Activated CD8-positive, alpha-beta T cell treated with anti-CD3 and anti-CD28 coated beads, Interleukin-2, amount 10 ng/mL, durations not matched to agents 7 days and 5 days (primary cell): ENCODE data around the gene TCP11X1. TPM values are rescaled to one million over a fixed set of nuclear protein-coding genes. Genes with fewer than 3 reads are reported as not detected.
"Not testable (repeated sequence)": the region's sequence is repeated elsewhere in the genome, so short reads cannot be mapped to it uniquely, and the experiment has no call there.

Experiments used
- ATAC-seq: fragments of 150-1000 bp; cut with Tn5 transposase; one replicate; pipeline ENCODE4 v1.10.0; 2021; ENCODE audit warnings: moderate library complexity
- CTCF ChIA-PET: fragments of 350-600 bp; sonication (Branson Sonifier 250); formaldehyde crosslinking; loops from one replicate; lab custom pipeline; 2021; ENCODE audit warnings: antibody characterized with exemption; lab: Charles Lee
- POLR2A ChIA-PET: fragments of 350-600 bp; sonication (Branson Sonifier 250); formaldehyde crosslinking; loops from one replicate; lab custom pipeline; 2021; ENCODE audit warnings: antibody characterized with exemption; lab: Charles Lee
- DNase-seq: peaks from one replicate; pipeline ENCODE4 v3.0.0-alpha.2; 2020
- H3K27ac Mint-ChIP-seq: one replicate; pipeline ENCODE4 v1.8.0; 2021; ENCODE audit warnings: mild to moderate bottlenecking, mixed read lengths
- H3K27me3 Mint-ChIP-seq: one replicate; pipeline ENCODE4 v1.8.0; 2021; ENCODE audit warnings: low read depth, mixed read lengths
- H3K36me3 Mint-ChIP-seq: one replicate; pipeline ENCODE4 v1.8.0; 2021; ENCODE audit warnings: low read depth, mixed read lengths
- H3K4me1 Mint-ChIP-seq: one replicate; pipeline ENCODE4 v1.8.0; 2021; ENCODE audit warnings: low read depth, mixed read lengths
- H3K4me3 Mint-ChIP-seq: one replicate; pipeline ENCODE4 v1.8.0; 2021; ENCODE audit warnings: mild to moderate bottlenecking, mixed read lengths
- H3K9me3 Mint-ChIP-seq: one replicate; pipeline ENCODE4 v1.8.0; 2022; ENCODE audit warnings: mixed read lengths; ENCODE audit not compliant: insufficient read depth
- total RNA-seq, 2 experiments: library from RNA; stranded (reverse); gene quantifications; one replicate each; pipeline ENCODE4 v1.2.3, GENCODE V29; 2021

Gene TCP11X1
- total RNA-seq, result not detected

DNA sequence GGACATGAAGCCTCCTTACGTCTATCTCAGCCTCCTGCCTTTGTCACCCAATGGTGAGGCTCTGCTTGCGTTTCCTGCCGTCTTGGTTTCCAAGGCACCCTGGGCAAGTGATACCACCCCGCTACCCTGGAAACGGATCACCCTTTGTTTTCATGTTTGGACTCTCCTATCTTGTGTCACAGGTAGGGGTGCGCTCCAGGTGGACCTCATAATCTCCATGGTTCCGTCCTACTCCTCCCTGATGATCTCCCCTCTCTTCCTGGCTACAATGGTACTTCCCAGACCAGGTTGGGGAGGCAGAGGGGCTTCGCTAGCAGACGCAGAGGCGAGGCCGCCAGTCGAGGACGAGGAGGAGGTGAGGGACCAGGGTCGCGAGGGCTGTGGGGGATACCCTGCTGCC lies at the start of gene TCP11X1:
TCP11X1 (plus strand) TSS at position 316 of the 400 bp plus-strand sequence.
- H3K36me3 Mint-ChIP-seq, H3K27ac Mint-ChIP-seq, DNase-seq, H3K4me3 Mint-ChIP-seq, CTCF ChIA-PET, H3K27me3 Mint-ChIP-seq, H3K4me1 Mint-ChIP-seq, ATAC-seq, POLR2A ChIA-PET, H3K9me3 Mint-ChIP-seq: not testable (repeated sequence)

DNA sequence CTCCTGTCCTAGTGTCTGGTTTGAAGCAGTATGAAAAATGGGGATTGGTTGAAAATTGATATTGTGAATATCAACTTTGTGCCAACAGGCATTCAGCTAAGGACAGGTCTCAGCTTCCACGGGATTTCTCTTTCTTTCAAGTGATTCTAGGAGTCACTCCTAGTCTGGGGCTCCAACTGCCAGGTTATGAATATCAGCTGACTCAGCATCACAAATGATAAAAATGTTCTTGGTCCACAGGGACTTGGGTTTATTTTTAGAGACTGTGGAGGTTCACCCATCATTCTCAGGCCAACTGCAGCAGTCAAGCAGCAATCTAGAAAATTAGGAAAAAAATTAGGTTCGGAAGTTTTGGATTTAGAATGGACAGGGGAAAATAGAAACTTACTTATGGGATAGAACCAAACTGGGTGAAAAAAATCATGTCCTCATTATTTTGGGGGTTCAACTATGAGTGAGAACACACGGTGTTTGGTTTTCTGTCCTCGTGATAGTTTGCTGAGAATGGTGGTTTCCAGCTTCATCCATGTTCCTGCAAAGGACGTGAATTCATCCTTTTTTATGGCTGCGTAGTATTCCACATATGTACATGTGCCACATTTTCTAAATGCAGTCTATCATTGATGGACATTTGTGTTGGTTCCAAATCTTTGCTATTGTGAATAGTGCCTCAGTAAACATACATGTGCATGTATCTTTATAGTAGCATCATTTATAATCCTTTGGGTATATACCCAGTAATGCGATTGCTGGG lies 29.0 kb upstream of the TCP11X1 start:
- ATAC-seq (no peak), DNase-seq (no peak)
- no peaks in the 10 kb centered on the region for H3K4me1 Mint-ChIP-seq
- no peak overlapping the region for H3K27ac Mint-ChIP-seq
- no peaks in the 10 kb centered on the region for H3K36me3 Mint-ChIP-seq
- no peaks in the 10 kb centered on the region for H3K9me3 Mint-ChIP-seq
- ChIA-PET CTCF (no interaction called here), POLR2A (no interaction called here)
- H3K4me3 Mint-ChIP-seq, result no peak overlapping the region
- no peaks in the 10 kb centered on the region for H3K27me3 Mint-ChIP-seq

DNA sequence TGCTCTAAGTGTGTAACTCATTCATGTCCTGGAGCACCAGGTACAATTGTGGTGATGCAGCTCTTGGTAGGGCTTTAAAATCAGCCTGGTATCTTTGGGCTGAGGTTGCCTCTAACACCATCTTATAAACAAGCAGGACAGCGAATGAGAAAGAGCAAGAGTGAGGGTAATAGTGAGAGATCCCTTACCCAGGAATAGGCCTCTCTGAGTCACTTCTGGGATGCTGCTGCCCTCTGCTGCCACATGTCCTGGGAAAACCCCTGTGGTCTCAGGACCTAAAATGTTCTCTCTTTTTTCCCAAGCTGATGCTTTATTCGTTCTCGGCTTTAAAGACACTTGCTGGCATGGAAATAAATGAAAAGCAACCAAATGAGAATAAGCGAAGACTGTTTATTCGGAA lies 7.2 kb upstream of the TCP11X1 start:
- H3K4me1 Mint-ChIP-seq, POLR2A ChIA-PET, CTCF ChIA-PET, DNase-seq, H3K4me3 Mint-ChIP-seq, H3K36me3 Mint-ChIP-seq, H3K27me3 Mint-ChIP-seq, H3K27ac Mint-ChIP-seq, H3K9me3 Mint-ChIP-seq, ATAC-seq: not testable (repeated sequence)

DNA sequence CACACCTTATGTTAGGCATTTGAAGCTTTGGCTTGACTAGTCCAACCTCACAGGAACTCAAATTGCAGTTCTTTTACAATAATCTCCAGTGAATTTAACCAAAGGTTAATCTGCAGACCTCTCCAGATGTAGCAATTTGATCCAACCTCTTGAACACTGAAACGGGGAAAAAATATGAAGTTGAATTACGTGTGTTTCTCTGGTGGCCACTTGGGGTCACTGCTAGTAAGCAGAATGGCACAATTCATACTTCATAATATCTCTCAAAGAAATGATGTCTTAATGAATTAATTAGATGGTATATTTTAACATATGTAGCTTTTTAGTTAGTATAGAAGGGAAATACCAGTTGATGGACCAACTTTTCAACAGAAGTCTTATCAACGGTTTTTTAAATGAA lies 1.4 kb downstream of the TCP11X1 start:
- not testable (repeated sequence) for H3K9me3 Mint-ChIP-seq

DNA sequence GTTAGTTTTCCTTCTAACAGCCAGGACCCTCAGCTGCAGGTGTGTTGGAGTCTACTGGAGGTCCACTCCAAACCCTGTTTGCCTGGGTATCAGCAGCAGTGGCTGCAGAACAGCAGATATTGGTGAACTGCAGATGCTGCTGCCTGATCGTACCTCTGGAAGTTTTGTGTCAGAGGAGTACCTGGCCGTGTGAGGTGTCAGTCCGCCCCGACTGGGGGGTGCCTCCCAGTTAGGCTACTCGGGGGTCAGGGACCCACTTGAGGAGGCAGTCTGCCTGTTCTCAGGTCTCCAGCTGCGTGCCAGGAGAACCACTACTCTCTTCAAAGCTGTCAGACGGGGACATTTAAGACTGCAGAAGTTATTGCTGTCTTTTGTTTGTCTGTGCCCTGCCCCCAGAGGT lies 20.6 kb downstream of the TCP11X1 start:
- CTCF ChIA-PET, ATAC-seq, H3K4me3 Mint-ChIP-seq, DNase-seq, H3K36me3 Mint-ChIP-seq, H3K27ac Mint-ChIP-seq, H3K27me3 Mint-ChIP-seq, POLR2A ChIA-PET, H3K9me3 Mint-ChIP-seq, H3K4me1 Mint-ChIP-seq: not testable (repeated sequence)

More for the DNA sequence above, 1.4 kb downstream of the TCP11X1 start:
- H3K27ac Mint-ChIP-seq, H3K36me3 Mint-ChIP-seq, H3K4me3 Mint-ChIP-seq, DNase-seq, H3K4me1 Mint-ChIP-seq, H3K27me3 Mint-ChIP-seq, CTCF ChIA-PET, POLR2A ChIA-PET, ATAC-seq: not testable (repeated sequence)

DNA sequence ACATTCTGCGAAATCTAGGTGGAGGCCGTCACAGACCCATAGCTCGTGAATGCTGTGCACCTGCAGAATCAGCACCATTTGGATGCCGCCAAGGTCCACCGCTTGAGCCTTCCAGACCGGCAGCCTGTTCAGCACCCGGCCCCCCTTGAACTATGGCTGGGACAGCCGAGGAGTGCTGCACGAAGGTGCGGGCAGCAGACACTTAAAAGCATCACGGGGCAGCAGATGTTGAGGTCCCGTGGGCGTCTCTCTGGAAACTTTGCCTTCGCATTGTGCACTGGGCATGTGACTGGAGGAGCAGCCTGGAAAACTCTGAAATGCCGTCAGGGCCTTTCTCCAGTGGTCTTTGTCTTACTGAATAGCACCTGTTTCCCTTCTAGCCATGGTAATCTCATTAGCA lies 25.2 kb downstream of the TCP11X1 start:
- POLR2A ChIA-PET, DNase-seq, CTCF ChIA-PET, H3K36me3 Mint-ChIP-seq, H3K27ac Mint-ChIP-seq, H3K4me1 Mint-ChIP-seq, H3K27me3 Mint-ChIP-seq, ATAC-seq, H3K4me3 Mint-ChIP-seq, H3K9me3 Mint-ChIP-seq: not testable (repeated sequence)

DNA sequence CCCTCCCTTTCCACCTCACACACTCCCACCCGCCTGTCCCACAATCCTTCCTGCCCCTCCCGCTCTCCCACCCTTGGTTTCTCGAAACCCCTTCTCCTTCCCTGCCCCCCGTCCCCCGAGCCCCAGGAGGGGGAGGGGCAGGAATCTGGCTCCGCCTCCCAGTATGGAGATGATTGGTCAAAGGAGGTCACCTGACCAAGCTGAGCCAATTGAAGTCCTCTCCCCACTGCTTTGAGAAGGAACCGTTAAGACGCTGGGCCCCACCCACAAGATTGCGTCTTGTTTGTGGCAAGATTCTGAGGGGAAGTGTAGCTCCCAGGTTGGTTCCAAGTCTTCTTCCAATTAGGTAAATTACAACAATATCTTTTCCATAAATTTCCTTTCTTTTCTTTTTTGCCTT lies 31.8 kb downstream of the TCP11X1 start, which contains the start of gene NXF2:
NXF2 (plus strand) TSS at position 275 of the 400 bp plus-strand sequence. CDS start 59,912 bp downstream, outside the sequence.
- POLR2A ChIA-PET, H3K4me3 Mint-ChIP-seq: not testable (repeated sequence)

DNA sequence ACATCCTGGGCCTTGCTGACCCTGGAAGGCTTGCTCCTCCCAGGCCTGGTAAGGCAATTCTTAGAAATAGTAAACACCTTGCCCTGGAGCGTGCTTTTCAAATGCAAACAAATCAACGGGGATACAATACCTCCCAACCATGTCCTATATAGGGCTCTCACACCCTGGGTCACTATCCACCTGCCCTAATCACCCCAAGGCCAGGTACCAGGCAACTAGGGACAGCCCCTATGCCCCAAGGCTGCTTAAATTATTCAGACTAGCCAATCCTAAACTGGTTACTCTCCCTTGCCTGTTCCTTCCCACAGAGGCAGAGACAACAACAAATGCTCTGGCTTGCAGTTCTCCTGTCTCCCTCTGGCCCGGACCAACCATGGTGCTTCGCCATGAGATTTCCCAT lies 57.1 kb downstream of the TCP11X1 start:
- H3K4me3 Mint-ChIP-seq, ATAC-seq, CTCF ChIA-PET, H3K27ac Mint-ChIP-seq, H3K27me3 Mint-ChIP-seq, H3K9me3 Mint-ChIP-seq, H3K36me3 Mint-ChIP-seq, POLR2A ChIA-PET, H3K4me1 Mint-ChIP-seq, DNase-seq: not testable (repeated sequence)

More for the DNA sequence above, 31.8 kb downstream of the TCP11X1 start, which contains the start of gene NXF2:
- H3K27ac Mint-ChIP-seq, DNase-seq, H3K36me3 Mint-ChIP-seq, CTCF ChIA-PET, H3K4me1 Mint-ChIP-seq, H3K9me3 Mint-ChIP-seq, H3K27me3 Mint-ChIP-seq, ATAC-seq: not testable (repeated sequence)

Other genes with a start within 250 kb of the TCP11X1 start
- gene TCEAL2, start 89.6 kb upstream of the TCP11X1 start, total RNA-seq, result not detected
- gene TCEAL6, start 72.8 kb upstream of the TCP11X1 start, total RNA-seq, result not detected
- 1 to 10 TPM; 2.0 to 2.2 TPM for gene BEX5, start 59.3 kb upstream of the TCP11X1 start, total RNA-seq
- gene NXF2, start 31.9 kb downstream of the TCP11X1 start, total RNA-seq, result not detected
- not detected for gene NXF2B, start 224.7 kb downstream of the TCP11X1 start, total RNA-seq